Measurements from ENCODE around the gene PRR19. TPM values are rescaled to one million over a fixed set of nuclear protein-coding genes. Genes with fewer than 3 reads are reported as not detected.

The PRR19 gene
- total RNA-seq = under 0.01 and 0.20 TPM in 2 replicates

GRCh38 chr19:42301646-42302203 is at the start of gene PRR19:
Gene PRR19 (plus strand): TSS chr19:42302132. CDS start chr19:42309585, 7,453 bp downstream.

GRCh38 chr19:42254850-42255765 is 46.8 kb upstream of the PRR19 start, which contains the start of gene ERF:
Gene ERF (minus strand): TSS chr19:42255128. CDS start chr19:42254999, 129 bp downstream.

GRCh38 chr19:42268704-42269477 is 33.0 kb upstream of the PRR19 start, which contains the start of gene CIC:
Gene CIC (plus strand): TSS chr19:42269252. CDS start chr19:42271784, 2,532 bp downstream.

GRCh38 chr19:42313096-42313839 is 11.3 kb downstream of the PRR19 start, which contains the start of gene TMEM145:
Gene TMEM145 (plus strand): TSS chr19:42313309. CDS start chr19:42313377, 68 bp downstream.

GRCh38 chr19:42325308-42325895 is 23.5 kb downstream of the PRR19 start, which contains the start of gene MEGF8:
Gene MEGF8 (plus strand): TSS chr19:42325635. CDS start chr19:42326244, 609 bp downstream.

Small RNA genes within 50 kb of the gene (small RNA-seq; reads per million reads assigned to genes)
- gene MIR8077 = not detected

Other genes with a start within 250 kb of the PRR19 start
- not detected in 2 replicates for gene GRIK5, start 231.9 kb upstream of the PRR19 start, total RNA-seq
- gene ZNF574, start 226.0 kb upstream of the PRR19 start, total RNA-seq = 16.2 and 24.2 TPM in 2 replicates
- gene POU2F2, start 169.7 kb upstream of the PRR19 start, total RNA-seq = 0.37 and 1.4 TPM in 2 replicates
- gene DEDD2, start 84.5 kb upstream of the PRR19 start, total RNA-seq = 11.8 and 17.6 TPM in 2 replicates
- 14.7 and 19.4 TPM in 2 replicates for gene ZNF526, start 81.8 kb upstream of the PRR19 start, total RNA-seq
- 15.4 and 24.6 TPM in 2 replicates for gene GSK3A, start 59.5 kb upstream of the PRR19 start, total RNA-seq
- 20.2 and 34.0 TPM in 2 replicates for gene ERF, start 47.0 kb upstream of the PRR19 start, total RNA-seq
- gene CIC, start 32.9 kb upstream of the PRR19 start, total RNA-seq = 18.4 and 20.1 TPM in 2 replicates
- 9.6 and 11.9 TPM in 2 replicates for gene PAFAH1B3, start 492 bp downstream of the PRR19 start, total RNA-seq
- gene TMEM145, start 11.2 kb downstream of the PRR19 start, total RNA-seq = 0.98 TPM in 1 of 2 replicates, not detected in the other
- gene MEGF8, start 23.5 kb downstream of the PRR19 start, total RNA-seq = 18.4 and 21.5 TPM in 2 replicates
- gene CNFN, start 88.2 kb downstream of the PRR19 start, total RNA-seq = 0.37 TPM in 1 of 2 replicates, not detected in the other
- 4.0 and 15.6 TPM in 2 replicates for gene LIPE, start 125.3 kb downstream of the PRR19 start, total RNA-seq
- gene CXCL17, start 140.8 kb downstream of the PRR19 start, total RNA-seq = not detected in 2 replicates
- not detected in 2 replicates for gene CEACAM1, start 226.3 kb downstream of the PRR19 start, total RNA-seq

All from subcutaneous preadipocyte (primary cell).